Activated CD4-positive, alpha-beta memory T cell treated with anti-CD3 and anti-CD28 coated beads, Interleukin-2, amount 10 ng/mL, durations not matched to agents 7 days and 5 days (primary cell): ENCODE data around the gene SOCS1. TPM values are rescaled to one million over a fixed set of nuclear protein-coding genes. Genes with fewer than 3 reads are reported as not detected.
A peak's percentile ranks its signal among the peaks of the same experiment; 100 is the strongest.

Experiments used
- CTCF ChIA-PET: fragments of 350-600 bp; sonication (Branson Sonifier 250); formaldehyde crosslinking; loops from one replicate; lab custom pipeline; 2021; ENCODE audit warnings: antibody characterized with exemption, inconsistent platforms; lab: Charles Lee
- POLR2A ChIA-PET: fragments of 350-600 bp; sonication (Branson Sonifier 250); formaldehyde crosslinking; loops from one replicate; lab custom pipeline; 2021; ENCODE audit warnings: antibody characterized with exemption; lab: Charles Lee
- DNase-seq: peaks from one replicate; pipeline ENCODE4 v3.0.0-alpha.2; 2020
- H3K27ac Mint-ChIP-seq: one replicate; pipeline ENCODE4 v1.8.0; 2021; ENCODE audit warnings: mild to moderate bottlenecking, mixed read lengths
- H3K27me3 Mint-ChIP-seq: one replicate; pipeline ENCODE4 v1.8.0; 2021; ENCODE audit warnings: mixed read lengths
- H3K36me3 Mint-ChIP-seq: one replicate; pipeline ENCODE4 v1.8.0; 2021; ENCODE audit warnings: low read depth, mixed read lengths
- H3K4me1 Mint-ChIP-seq: one replicate; pipeline ENCODE4 v1.8.0; 2021; ENCODE audit warnings: mixed read lengths
- H3K4me3 Mint-ChIP-seq: one replicate; pipeline ENCODE4 v1.8.0; 2021; ENCODE audit warnings: mild to moderate bottlenecking, mixed read lengths
- H3K9me3 Mint-ChIP-seq: one replicate; pipeline ENCODE4 v1.8.0; 2021; ENCODE audit warnings: mixed read lengths
- total RNA-seq, 2 experiments: library from RNA; stranded (reverse); gene quantifications; one replicate each; pipeline ENCODE4 v1.2.3, GENCODE V29; 2021

The SOCS1 gene
- total RNA-seq, 2 experiments from 2014 or later: 136 to 142 TPM

DNA sequence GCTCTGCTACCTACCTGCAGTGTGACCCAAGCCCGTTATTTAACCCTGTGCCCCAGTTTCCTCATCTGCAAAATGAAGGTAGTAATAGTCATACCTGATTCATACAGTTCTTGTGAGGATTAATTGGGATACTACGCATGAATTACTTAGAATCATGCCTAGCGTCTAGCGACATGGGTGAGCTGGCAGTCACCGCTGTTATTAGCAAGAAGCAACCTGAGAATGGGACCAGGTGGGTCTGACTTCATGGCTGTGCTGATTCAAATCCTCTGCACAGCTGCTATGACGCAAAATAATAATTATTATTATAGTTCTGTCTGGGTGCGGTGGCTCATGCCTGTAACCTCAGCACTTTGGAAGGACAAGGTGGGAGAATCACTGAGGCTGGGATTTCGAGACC lies 7.9 kb downstream of the SOCS1 start:
- Mint-ChIP-seq H3K27ac (peak overlapping the region; percentile 32), H3K4me1 (peaks cover 69% of the 10 kb centered on the region), H3K27me3 (no peaks in the 10 kb centered on the region), H3K36me3 (peaks cover 51% of the 10 kb centered on the region), H3K9me3 (no peaks in the 10 kb centered on the region), H3K4me3 (no peak overlapping the region)
- POLR2A ChIA-PET: interaction anchor here (0.7 to 3.8 kb wide), 15 partner anchors 8 to 276 kb away, joined by 3 to 37 read pairs (median 4); partner anchors contain the start of gene SOCS1
- DNase-seq: no peak
- CTCF ChIA-PET: interaction anchor here (0.6 to 1.6 kb wide), 5 partner anchors 15 to 277 kb away, joined by 3 to 6 read pairs (median 3); no protein-coding TSS in a partner anchor

DNA sequence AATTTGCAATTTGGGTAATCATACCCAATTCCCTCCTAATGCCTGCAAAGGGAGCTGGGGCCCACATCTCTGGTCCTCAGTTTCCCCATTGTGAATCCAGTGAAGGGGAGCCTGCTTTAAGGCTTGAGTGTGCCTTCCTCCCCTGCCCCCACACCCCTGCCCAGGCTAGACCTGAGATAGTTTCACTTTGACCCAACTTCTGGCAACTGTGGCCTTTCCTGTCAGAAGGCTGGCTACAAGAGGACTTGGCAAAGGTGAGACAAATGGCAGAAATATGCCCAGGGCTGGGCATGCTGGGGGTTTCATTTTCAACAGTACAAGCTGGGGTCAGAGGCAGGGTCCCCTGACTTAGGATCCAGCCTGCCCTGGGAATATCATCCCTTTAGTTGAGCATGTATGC lies 10.0 kb downstream of the SOCS1 start:
- H3K36me3 Mint-ChIP-seq: peaks cover 32% of the 10 kb centered on the region
- DNase-seq: peak; percentile 56

DNA sequence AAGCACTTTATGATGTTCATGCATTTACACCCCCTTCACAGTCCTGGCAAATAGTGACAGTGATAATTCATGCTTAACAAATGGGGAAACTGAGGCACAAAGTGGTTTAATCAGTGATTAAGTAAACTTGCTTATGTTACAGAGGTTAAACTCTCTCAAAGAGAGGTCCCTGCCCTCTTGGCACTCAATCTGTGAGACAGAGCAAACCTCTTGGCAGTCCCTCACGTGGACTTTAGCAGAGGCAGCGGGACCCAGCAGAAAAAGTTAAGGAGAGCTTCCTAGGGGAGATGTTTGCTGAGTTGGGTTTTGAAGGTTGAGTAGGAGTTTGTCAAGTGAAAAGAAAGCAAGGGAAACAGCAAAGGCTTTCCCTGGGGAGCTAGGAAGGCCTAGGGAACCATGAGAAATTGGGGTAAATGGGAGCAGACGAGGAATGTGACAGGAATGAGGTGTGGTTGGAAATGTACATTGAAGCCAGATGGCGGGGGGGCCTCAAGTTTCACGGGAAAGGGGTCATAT lies 10.7 kb downstream of the SOCS1 start:
- no peak overlapping the region for H3K27ac Mint-ChIP-seq
- no peaks in the 10 kb centered on the region for H3K9me3 Mint-ChIP-seq
- H3K4me1 Mint-ChIP-seq: peaks cover 47% of the 10 kb centered on the region
- DNase-seq: no peak
- peaks cover 25% of the 10 kb centered on the region for H3K36me3 Mint-ChIP-seq
- H3K27me3 Mint-ChIP-seq: no peaks in the 10 kb centered on the region
- no peak overlapping the region for H3K4me3 Mint-ChIP-seq
- ChIA-PET CTCF (interaction anchor here (1.0 to 1.7 kb wide), 8 partner anchors 10 to 280 kb away, joined by 3 to 5 read pairs (median 4); partner anchors contain the start of gene SOCS1), POLR2A (interaction anchor here (1.1 to 3.8 kb wide), 11 partner anchors 9 to 279 kb away, joined by 3 to 37 read pairs (median 5); partner anchors contain the start of gene SOCS1)

More for the DNA sequence above, 10.0 kb downstream of the SOCS1 start:
- CTCF ChIA-PET: interaction anchor here (0.6 to 1.8 kb wide), 11 partner anchors 10 to 498 kb away, joined by 3 to 5 read pairs (median 4); partner anchors contain the start of gene SOCS1
- H3K27me3 Mint-ChIP-seq: no peaks in the 10 kb centered on the region
- H3K27ac Mint-ChIP-seq: peak overlapping the region; percentile 17
- no peaks in the 10 kb centered on the region for H3K9me3 Mint-ChIP-seq
- H3K4me1 Mint-ChIP-seq: peaks cover 54% of the 10 kb centered on the region
- POLR2A ChIA-PET: interaction anchor here (0.7 to 3.8 kb wide), 16 partner anchors 9 to 280 kb away, joined by 3 to 37 read pairs (median 4); partner anchors contain the start of gene SOCS1
- no peak overlapping the region for H3K4me3 Mint-ChIP-seq

GRCh38 chr16:11242658-11243057 lies 13.3 kb downstream of the SOCS1 start:
- Mint-ChIP-seq H3K4me1 (peaks cover 32% of the 10 kb centered on the region), H3K36me3 (peaks cover 7% of the 10 kb centered on the region), H3K9me3 (no peaks in the 10 kb centered on the region), H3K27ac (no peak overlapping the region), H3K27me3 (no peaks in the 10 kb centered on the region), H3K4me3 (no peak overlapping the region)
- CTCF ChIA-PET: interaction anchor here (0.9 to 2.0 kb wide), 3 partner anchors 11 to 20 kb away, joined by 3 to 6 read pairs (median 3); partner anchors contain the start of gene SOCS1
- POLR2A ChIA-PET: interaction anchor here (1.9 to 15.7 kb wide), 2 partner anchors 10 to 11 kb away, joined by 4 to 302 read pairs; partner anchors contain the start of gene SOCS1
- no peak for DNase-seq

- POLR2A ChIA-PET: interaction anchor here (1.0 to 15.7 kb wide), 7 partner anchors 9 to 275 kb away, joined by 3 to 302 read pairs (median 6); partner anchors contain the start of gene SOCS1
- CTCF ChIA-PET: interaction anchor here (0.9 to 2.0 kb wide), 4 partner anchors 14 to 259 kb away, joined by 3 to 6 read pairs (median 4); partner anchors contain the start of gene SOCS1
- Mint-ChIP-seq H3K4me1 (peaks cover 32% of the 10 kb centered on the region), H3K27ac (no peak overlapping the region), H3K27me3 (no peaks in the 10 kb centered on the region), H3K4me3 (no peak overlapping the region), H3K36me3 (peaks cover under 1% of the 10 kb centered on the region), H3K9me3 (no peaks in the 10 kb centered on the region)
- DNase-seq: no peak
Measured at GRCh38 chr16:11241480-11242204, 14.4 kb downstream of the SOCS1 start.

DNA sequence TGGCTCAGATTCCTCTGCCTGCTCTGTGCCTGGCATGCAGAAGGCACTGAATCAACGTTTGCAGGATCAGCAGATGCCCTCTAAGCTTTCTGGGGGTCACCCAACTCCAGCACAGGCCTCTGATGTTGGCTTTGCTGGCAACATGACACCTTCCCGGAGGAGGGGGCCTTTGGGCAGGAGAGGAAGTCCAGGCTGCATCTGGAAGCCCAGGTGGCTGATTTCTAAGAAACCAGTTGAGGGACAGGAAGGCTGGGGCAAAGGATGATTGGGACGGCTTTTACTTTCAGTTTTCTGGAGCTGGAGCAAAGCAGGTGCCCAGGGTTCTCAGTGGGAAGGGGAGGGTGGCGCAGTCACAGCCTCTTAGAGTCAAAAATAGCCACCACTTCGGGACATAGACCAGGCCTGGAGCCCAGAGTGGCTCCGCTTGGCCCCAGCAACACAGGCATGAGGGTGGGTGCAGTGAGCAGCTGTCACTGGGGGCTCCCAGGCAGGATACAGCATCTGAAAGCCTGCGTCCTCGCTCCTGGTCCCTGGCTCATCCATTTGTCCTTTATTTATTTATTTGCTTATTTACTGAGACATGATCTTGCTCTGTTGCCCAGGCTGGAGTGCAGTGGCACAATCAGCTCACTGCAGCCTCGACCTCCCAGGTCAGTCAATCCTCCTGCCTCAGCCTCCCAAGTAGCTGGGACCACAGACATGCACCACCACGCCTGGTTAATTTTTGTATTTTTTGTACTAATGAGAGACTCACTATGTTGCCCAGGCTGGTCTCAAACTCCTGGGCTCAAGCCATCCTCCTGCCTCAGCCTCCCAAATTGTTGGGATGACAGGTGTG lies 15.1 kb downstream of the SOCS1 start:
- H3K27me3 Mint-ChIP-seq: no peaks in the 10 kb centered on the region
- peaks cover 29% of the 10 kb centered on the region for H3K4me1 Mint-ChIP-seq
- no peaks in the 10 kb centered on the region for H3K9me3 Mint-ChIP-seq
- no peaks in the 10 kb centered on the region for H3K36me3 Mint-ChIP-seq
- peak overlapping the region; percentile 38 for H3K4me3 Mint-ChIP-seq
- H3K27ac Mint-ChIP-seq: no peak overlapping the region
- DNase-seq: peak; percentile 46
- POLR2A ChIA-PET: interaction anchor here (1.0 to 15.7 kb wide), 6 partner anchors 13 to 275 kb away, joined by 3 to 302 read pairs (median 7); partner anchors contain the start of gene SOCS1
- CTCF ChIA-PET: interaction anchor here (0.8 to 2.0 kb wide), 5 partner anchors 12 to 269 kb away, joined by 3 to 6 read pairs (median 4); no protein-coding TSS in a partner anchor

DNA sequence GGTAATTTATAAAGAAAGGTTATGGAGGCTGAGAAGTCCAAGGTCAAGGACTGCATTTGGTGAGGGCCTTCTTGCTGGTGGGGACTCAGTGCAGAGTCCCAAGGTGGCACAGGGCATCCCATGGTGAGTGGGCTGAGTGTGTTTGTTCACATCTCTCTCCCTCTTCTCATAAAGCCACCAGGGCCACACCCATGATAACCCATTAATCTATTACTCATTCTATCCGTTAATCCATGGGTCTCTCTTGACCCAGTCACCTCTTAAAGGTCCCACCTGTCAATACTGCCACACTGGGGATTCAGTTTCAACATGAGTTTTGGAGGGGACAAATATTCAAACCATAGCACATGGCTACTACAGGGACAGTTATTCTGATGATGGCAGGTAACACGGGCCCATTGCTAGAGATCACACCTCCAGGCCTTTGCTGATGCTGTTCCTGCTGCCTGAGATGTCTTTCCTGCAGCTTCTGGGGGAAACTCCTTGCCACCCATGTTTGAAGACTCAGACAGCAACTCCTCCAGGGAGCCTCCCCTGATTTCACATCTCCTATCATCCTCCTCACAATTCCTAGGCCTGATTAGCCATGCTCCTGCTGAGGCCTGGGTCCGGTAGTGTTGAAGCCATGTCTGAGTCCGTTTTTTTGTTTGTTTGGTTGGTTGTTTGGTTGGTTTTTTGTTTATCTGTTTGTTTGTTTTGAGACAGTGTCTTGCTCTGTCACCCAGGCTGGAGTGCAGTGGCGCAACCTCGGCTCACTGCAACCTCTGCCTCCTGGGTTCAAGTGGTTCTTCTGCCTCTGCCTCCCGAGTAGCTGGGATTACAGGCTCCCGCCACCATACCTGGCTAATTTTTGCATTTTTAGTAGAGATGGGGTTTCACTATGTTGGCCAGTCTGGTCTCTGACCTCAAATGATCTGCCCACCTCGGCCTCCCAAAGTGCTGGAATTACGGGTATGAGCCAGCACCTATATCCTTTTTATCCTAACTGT lies 16.1 kb downstream of the SOCS1 start:
- H3K4me1 Mint-ChIP-seq: peaks cover 28% of the 10 kb centered on the region
- H3K27ac Mint-ChIP-seq: no peak overlapping the region
- no peak for DNase-seq
- POLR2A ChIA-PET: interaction anchor here (1.8 to 15.7 kb wide), 4 partner anchors 14 to 188 kb away, joined by 6 to 302 read pairs (median 19); partner anchors contain the start of gene SOCS1
- no peaks in the 10 kb centered on the region for H3K27me3 Mint-ChIP-seq
- H3K4me3 Mint-ChIP-seq: peak overlapping the region; percentile 11
- H3K36me3 Mint-ChIP-seq: no peaks in the 10 kb centered on the region
- CTCF ChIA-PET: interaction anchor here (0.8 to 1.2 kb wide), 3 partner anchors 13 to 269 kb away, joined by 3 to 5 read pairs (median 4); no protein-coding TSS in a partner anchor
- H3K9me3 Mint-ChIP-seq: no peaks in the 10 kb centered on the region

GRCh38 chr16:11238272-11239202 lies 17.5 kb downstream of the SOCS1 start:
- Mint-ChIP-seq H3K27ac (peak overlapping the region; percentile 2), H3K9me3 (no peaks in the 10 kb centered on the region), H3K4me1 (peaks cover 40% of the 10 kb centered on the region), H3K36me3 (no peaks in the 10 kb centered on the region), H3K4me3 (no peak overlapping the region), H3K27me3 (no peaks in the 10 kb centered on the region)
- POLR2A ChIA-PET: interaction anchor here (0.6 to 15.7 kb wide), 4 partner anchors 13 to 273 kb away, joined by 3 to 302 read pairs (median 16); partner anchors contain the start of gene SOCS1
- no peak for DNase-seq
- CTCF ChIA-PET: interaction anchor here (1.6 kb wide), 1 partner anchor 118 kb away, joined by 3 read pairs; no protein-coding TSS in a partner anchor

- CTCF ChIA-PET: no interaction called here
- H3K27me3 Mint-ChIP-seq: no peaks in the 10 kb centered on the region
- no peaks in the 10 kb centered on the region for H3K36me3 Mint-ChIP-seq
- POLR2A ChIA-PET: interaction anchor here (1.1 to 15.7 kb wide), 5 partner anchors 9 to 184 kb away, joined by 3 to 302 read pairs (median 7); partner anchors contain the start of gene SOCS1
- H3K27ac Mint-ChIP-seq: no peak overlapping the region
- H3K9me3 Mint-ChIP-seq: no peaks in the 10 kb centered on the region
- H3K4me3 Mint-ChIP-seq: no peak overlapping the region
- H3K4me1 Mint-ChIP-seq: peaks cover 57% of the 10 kb centered on the region
- no peak for DNase-seq
Measured at GRCh38 chr16:11236461-11237254, 19.3 kb downstream of the SOCS1 start.

- POLR2A ChIA-PET: interaction anchor here (1.1 to 15.7 kb wide), 5 partner anchors 10 to 183 kb away, joined by 3 to 302 read pairs (median 28); partner anchors contain the start of gene SOCS1
- no peak overlapping the region for H3K4me3 Mint-ChIP-seq
Measured at GRCh38 chr16:11235703-11235991, 20.4 kb downstream of the SOCS1 start.

More at GRCh38 chr16:11235703-11235991, 20.4 kb downstream of the SOCS1 start:
- H3K9me3 Mint-ChIP-seq: no peaks in the 10 kb centered on the region
- H3K27ac Mint-ChIP-seq: peak overlapping the region; percentile 76
- peaks cover 67% of the 10 kb centered on the region for H3K4me1 Mint-ChIP-seq
- H3K36me3 Mint-ChIP-seq: no peaks in the 10 kb centered on the region
- no peak for DNase-seq
- CTCF ChIA-PET: no interaction called here
- H3K27me3 Mint-ChIP-seq: no peaks in the 10 kb centered on the region
